Keratinocyte (primary cell): ENCODE results near the gene SMPD3. TPM values are rescaled to one million over a fixed set of nuclear protein-coding genes. Genes with fewer than 3 reads are reported as not detected.

ENCODE experiments used
- DNase-seq: peaks from one replicate; pipeline ENCODE4 v3.0.0-alpha.2; 2011; ENCODE audit warnings: low read depth, missing footprints, low spot score
- FAIRE-seq: peaks from 2 replicates; lab custom pipeline; 2011; peaks lifted over from hg19 to GRCh38; lab: Jason Lieb, UNC
- H2AFZ ChIP-seq: 2 replicates; pipeline ENCODE4 v1.6.0; 2012; ENCODE audit warnings: low read length, control low read depth, inconsistent platforms; ENCODE audit not compliant: control insufficient read depth
- H3K27ac ChIP-seq: 2 replicates; pipeline ENCODE4 v1.5.1; 2011; ENCODE audit warnings: low read length; ENCODE audit not compliant: control insufficient read depth, insufficient read depth
- H3K27me3 ChIP-seq: 3 replicates; pipeline ENCODE4 v1.6.0; 2011; ENCODE audit warnings: low read length; ENCODE audit not compliant: control insufficient read depth, insufficient read depth; ENCODE audit errors: extremely low read depth
- H3K36me3 ChIP-seq, 2 experiments: 2 replicates in 1 of 2; 3 replicates in 1 of 2; pipeline ENCODE4 v1.5.1; 2011; ENCODE audit warnings: low read length in 2 of 2, mild to moderate bottlenecking in 1 of 2; ENCODE audit not compliant: control insufficient read depth in 2 of 2, insufficient read depth in 2 of 2; ENCODE audit errors: extremely low read depth in 1 of 2
- H3K4me1 ChIP-seq: 3 replicates; pipeline ENCODE4 v1.5.1; 2011; ENCODE audit warnings: low read length; ENCODE audit not compliant: control insufficient read depth, insufficient read depth; ENCODE audit errors: extremely low read depth
- H3K4me2 ChIP-seq: 3 replicates; pipeline ENCODE4 v1.6.0; 2011; ENCODE audit warnings: low read depth, low read length; ENCODE audit not compliant: control insufficient read depth, insufficient read depth; ENCODE audit errors: extremely low read depth
- H3K4me3 ChIP-seq, 3 experiments: fragments of 200-600 bp in 1 of 3; sonication (generic) in 1 of 3; 2 replicates in 2 of 3; 3 replicates in 1 of 3; pipeline ENCODE4 v1.5.1; 2011 to 2016; ENCODE audit warnings: low read length in 3 of 3, mild to moderate bottlenecking in 3 of 3, control low read depth in 2 of 3, inconsistent platforms in 1 of 3, low read depth in 1 of 3, mixed read lengths in 1 of 3, mixed run types in 1 of 3, moderate library complexity in 1 of 3; ENCODE audit not compliant: control insufficient read depth in 2 of 3, insufficient read depth in 2 of 3; ENCODE audit errors: extremely low read depth in 1 of 3
- H3K79me2 ChIP-seq: 2 replicates; pipeline ENCODE4 v1.6.0; 2012; ENCODE audit warnings: low read length; ENCODE audit not compliant: control insufficient read depth, insufficient read depth
- H3K9ac ChIP-seq: 3 replicates; pipeline ENCODE4 v1.6.0; 2011; ENCODE audit warnings: low read length; ENCODE audit not compliant: control insufficient read depth, insufficient read depth; ENCODE audit errors: extremely low read depth
- H3K9me1 ChIP-seq: 3 replicates; pipeline ENCODE4 v1.6.0; 2011; ENCODE audit warnings: low read length; ENCODE audit not compliant: control insufficient read depth, insufficient read depth; ENCODE audit errors: extremely low read depth
- H3K9me3 ChIP-seq: 2 replicates; pipeline ENCODE4 v1.5.1; 2012; ENCODE audit warnings: low read depth, low read length; ENCODE audit not compliant: control insufficient read depth
- H4K20me1 ChIP-seq: 3 replicates; pipeline ENCODE4 v1.6.0; 2011; ENCODE audit warnings: low read length; ENCODE audit not compliant: control insufficient read depth, insufficient read depth; ENCODE audit errors: extremely low read depth
- EZH2 ChIP-seq: IDR thresholded peaks from one replicate; pipeline ENCODE4 v1.6.1; 2012; ENCODE audit warnings: inconsistent platforms, mild to moderate bottlenecking, low read length, moderate library complexity
- dilution Hi-C: fragments of 300-500 bp; cut with MboI; formaldehyde crosslinking; loops from one replicate; pipeline ENCODE4 v1.7.0; 2020; ENCODE audit warnings: low sequenced_read_pairs; ENCODE audit not compliant: extremely low pct_ligation_motif_present
- polyA plus RNA-seq, 5 experiments: library from polyadenylated mRNA; depleted of rRNA in 3 of 5; stranded (reverse) in 3 of 5; stranded (forward) in 1 of 5; unstranded in 1 of 5; fragments of >200 nt; gene quantifications; 1 replicate in 1 of 5; 2 replicates in 3 of 5; 3 replicates in 1 of 5; pipeline versions ENCODE4 v1.2.1 to v1.2.3, GENCODE V29; 2011 to 2012; ENCODE audit warnings: missing spikeins in 2 of 5, low read depth in 1 of 5, low replicate concordance in 1 of 5
- TF ChIP-seq, protein P1 (sequence below), 3 experiments: IDR thresholded peaks in 1 of 3; conservative IDR thresholded peaks in 1 of 3; optimal IDR thresholded peaks in 1 of 3; 2 replicates in 2 of 3; 3 replicates in 1 of 3; pipeline versions ENCODE3 to v1.5.1; 2011; ENCODE audit warnings: low read length in 3 of 3, mild to moderate bottlenecking in 3 of 3, moderate library complexity in 2 of 3, control low read depth in 1 of 3, inconsistent platforms in 1 of 3; ENCODE audit not compliant: insufficient read depth in 2 of 3; ENCODE audit errors: extremely low read depth in 1 of 3

Gene SMPD3
- polyA plus RNA-seq, 1 donor (not counting 4 experiments of a cell fraction or from before 2014, with no cell fraction given), result 0.34 TPM

- peaks cover 3% of the 10 kb centered on the region for H3K4me1 ChIP-seq
- TF ChIP-seq, protein P1, sequence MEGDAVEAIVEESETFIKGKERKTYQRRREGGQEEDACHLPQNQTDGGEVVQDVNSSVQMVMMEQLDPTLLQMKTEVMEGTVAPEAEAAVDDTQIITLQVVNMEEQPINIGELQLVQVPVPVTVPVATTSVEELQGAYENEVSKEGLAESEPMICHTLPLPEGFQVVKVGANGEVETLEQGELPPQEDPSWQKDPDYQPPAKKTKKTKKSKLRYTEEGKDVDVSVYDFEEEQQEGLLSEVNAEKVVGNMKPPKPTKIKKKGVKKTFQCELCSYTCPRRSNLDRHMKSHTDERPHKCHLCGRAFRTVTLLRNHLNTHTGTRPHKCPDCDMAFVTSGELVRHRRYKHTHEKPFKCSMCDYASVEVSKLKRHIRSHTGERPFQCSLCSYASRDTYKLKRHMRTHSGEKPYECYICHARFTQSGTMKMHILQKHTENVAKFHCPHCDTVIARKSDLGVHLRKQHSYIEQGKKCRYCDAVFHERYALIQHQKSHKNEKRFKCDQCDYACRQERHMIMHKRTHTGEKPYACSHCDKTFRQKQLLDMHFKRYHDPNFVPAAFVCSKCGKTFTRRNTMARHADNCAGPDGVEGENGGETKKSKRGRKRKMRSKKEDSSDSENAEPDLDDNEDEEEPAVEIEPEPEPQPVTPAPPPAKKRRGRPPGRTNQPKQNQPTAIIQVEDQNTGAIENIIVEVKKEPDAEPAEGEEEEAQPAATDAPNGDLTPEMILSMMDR (optimal IDR thresholded peaks at IDR 0.05 in 1 of 3, IDR thresholded peaks at IDR 0.05 in 1 of 3, conservative IDR thresholded peaks at IDR 0.05 in 1 of 3; ENCODE audit: extremely low read depth in 1 of 3, insufficient read depth in 2 of 3, low read length in 3 of 3), result no peak
- no peak for TF ChIP-seq EZH2
- no peak overlapping the region for H3K27ac ChIP-seq
- H3K9me3 ChIP-seq, result no peaks in the 10 kb centered on the region
- H3K4me3 ChIP-seq, result no peak overlapping the region
- H3K27me3 ChIP-seq, result no peaks in the 10 kb centered on the region
- no peak overlapping the region for H2AFZ ChIP-seq
- no peaks in the 10 kb centered on the region for H3K9me1 ChIP-seq
- no peak for DNase-seq
- H3K79me2 ChIP-seq, result no peaks in the 10 kb centered on the region
- no peaks in the 10 kb centered on the region for H4K20me1 ChIP-seq
- dilution Hi-C loops, result no loop called here
- no peak overlapping the region for H3K4me2 ChIP-seq
- H3K9ac ChIP-seq, result no peak overlapping the region
- FAIRE-seq, result no peak
- peaks cover 7 to 18% of the 10 kb centered on the region in 2 experiments for H3K36me3 ChIP-seq
Measured at GRCh38 chr16:68354816-68355215, 93.5 kb downstream of the SMPD3 start.

GRCh38 chr16:68353366-68353765, 94.9 kb downstream of the SMPD3 start:
- H3K9me3 ChIP-seq, result no peaks in the 10 kb centered on the region
- H3K27me3 ChIP-seq, result no peaks in the 10 kb centered on the region
- H3K9ac ChIP-seq, result no peak overlapping the region
- peaks cover 14 to 23% of the 10 kb centered on the region in 2 experiments for H3K36me3 ChIP-seq
- DNase-seq (no peak), FAIRE-seq (no peak)
- H3K79me2 ChIP-seq, result no peaks in the 10 kb centered on the region
- H3K4me2 ChIP-seq, result no peak overlapping the region
- H4K20me1 ChIP-seq, result no peaks in the 10 kb centered on the region
- TF ChIP-seq, protein P1 (optimal IDR thresholded peaks at IDR 0.05 in 1 of 3, IDR thresholded peaks at IDR 0.05 in 1 of 3, conservative IDR thresholded peaks at IDR 0.05 in 1 of 3; ENCODE audit: extremely low read depth in 1 of 3, insufficient read depth in 2 of 3, low read length in 3 of 3), result no peak
- TF ChIP-seq EZH2, result no peak
- H2AFZ ChIP-seq, result no peak overlapping the region
- H3K27ac ChIP-seq, result no peak overlapping the region
- no peaks in the 10 kb centered on the region for H3K4me1 ChIP-seq
- H3K4me3 ChIP-seq, result no peak overlapping the region
- H3K9me1 ChIP-seq, result no peaks in the 10 kb centered on the region
- dilution Hi-C loops, result no loop called here
